ENCODE measurements around the gene AKT1.

GRCh38 chr14:104818714-104819161 lies 23.2 kb upstream of the AKT1 start:
- TF ChIP-seq GATA3 (IDR thresholded peaks at IDR 0.05; ENCODE audit: low read depth, low read length) (no peak), GATA2 (IDR thresholded peaks at IDR 0.05; ENCODE audit: low read depth, low read length) (no peak)
